Measurements from ENCODE around the gene FAM168B. TPM values are rescaled to one million over a fixed set of nuclear protein-coding genes. Genes with fewer than 3 reads are reported as not detected.

FAM168B gene
- polyA plus RNA-seq, 3 donors: 117 to 125 (median 118) TPM

DNA sequence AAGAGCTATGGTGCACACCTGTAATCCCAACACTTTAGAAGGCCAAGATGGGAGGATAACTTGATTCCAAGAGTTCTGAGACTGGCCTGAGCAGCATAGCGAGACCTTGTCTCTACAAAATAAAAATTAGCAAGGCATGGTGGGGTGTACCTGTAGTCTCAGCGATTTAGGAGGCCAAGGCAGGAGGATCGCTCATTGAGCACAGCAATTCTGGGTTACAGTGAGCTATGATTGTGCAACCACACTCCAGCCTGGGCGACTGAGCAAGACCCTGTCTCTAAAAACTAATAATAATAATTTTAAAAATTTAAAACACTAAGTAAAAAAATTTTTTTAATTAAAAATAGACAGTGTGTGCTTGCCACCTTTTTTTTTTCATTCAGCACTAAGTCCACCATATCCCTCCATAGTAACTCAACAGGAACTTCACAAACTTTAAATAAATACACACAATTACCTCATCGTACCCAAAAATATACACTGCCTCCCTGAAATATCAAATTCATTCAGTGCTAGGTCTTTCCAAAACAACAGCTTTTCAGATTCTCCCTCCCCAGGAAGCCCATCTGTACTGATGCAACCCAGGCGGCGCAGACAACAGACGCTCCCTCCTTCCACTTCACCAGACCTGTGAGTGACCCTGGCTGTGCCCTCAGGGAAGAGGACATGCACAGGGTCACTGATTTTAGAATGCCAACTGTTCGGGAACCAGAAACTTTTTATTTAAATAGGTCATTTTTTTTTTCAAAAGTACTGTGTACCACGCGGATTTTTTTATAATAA is 29.6 kb downstream of the FAM168B start:
- no peak for DNase-seq

DNA sequence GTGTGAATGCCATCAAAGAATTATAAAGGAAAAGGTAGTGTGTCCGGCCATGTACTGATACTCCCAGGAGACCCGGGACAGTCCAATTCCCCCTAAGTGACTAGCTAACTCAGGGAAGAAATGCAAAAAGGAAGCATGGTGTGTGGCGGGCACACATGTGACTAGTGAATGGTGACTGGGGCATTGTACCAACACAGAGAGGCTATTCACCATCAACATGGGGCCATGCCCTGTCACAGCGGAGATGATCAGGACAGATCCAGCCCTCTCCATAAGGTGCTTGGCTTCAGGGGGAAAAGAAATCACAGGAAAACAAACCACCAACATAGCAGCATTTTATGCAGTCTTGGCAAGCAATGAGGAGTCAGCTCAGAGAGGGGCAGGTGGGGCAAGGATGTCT is 34.3 kb downstream of the FAM168B start:
- DNase-seq: no peak

DNA sequence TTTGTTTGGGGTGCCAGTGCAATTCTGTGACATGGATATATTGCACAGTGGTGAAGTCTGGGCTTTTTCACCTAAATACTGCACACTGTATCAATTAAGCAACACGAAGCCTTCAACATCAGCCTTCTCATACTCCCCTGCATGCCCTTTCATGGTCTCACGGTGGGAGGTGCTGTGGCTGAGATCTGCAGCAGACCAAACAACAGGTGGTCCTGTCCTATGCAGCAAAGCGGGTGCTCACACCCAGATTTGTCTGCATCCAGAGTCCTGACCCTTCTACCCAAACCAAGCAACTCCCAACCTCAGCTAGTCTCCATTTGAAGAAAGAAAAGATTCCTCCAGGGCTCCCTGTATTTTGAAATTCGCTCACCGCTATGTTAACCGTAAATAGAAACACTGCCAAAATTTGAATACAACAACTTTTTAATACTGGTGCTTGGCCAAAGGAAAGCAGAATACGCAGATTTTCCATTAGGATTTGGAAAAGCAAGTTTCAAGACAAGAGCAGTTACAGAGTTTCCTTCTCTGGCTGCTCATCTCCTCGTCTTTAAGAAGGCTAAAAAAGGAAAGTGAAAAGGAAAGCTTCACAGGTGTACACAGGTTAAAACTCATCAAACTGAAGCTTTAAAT is 34.9 kb downstream of the FAM168B start:
- no peak for DNase-seq

DNA sequence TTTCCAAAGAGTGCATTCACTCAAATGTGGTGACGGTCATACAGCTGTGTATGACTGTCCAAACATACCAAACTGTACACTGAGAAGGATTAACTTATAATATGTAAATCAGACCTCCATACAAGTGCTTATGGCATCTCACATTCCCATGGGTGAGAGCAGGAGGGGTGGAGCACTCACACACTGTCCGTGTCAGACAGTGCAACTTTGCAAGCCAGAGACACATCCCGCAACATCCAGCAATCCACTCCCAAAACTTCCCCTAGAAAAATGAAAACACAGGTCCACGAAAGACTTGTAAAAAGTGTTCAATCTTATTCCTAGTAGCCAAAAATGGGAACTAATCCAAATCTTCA is 36.4 kb downstream of the FAM168B start:
- no peak for DNase-seq

DNA sequence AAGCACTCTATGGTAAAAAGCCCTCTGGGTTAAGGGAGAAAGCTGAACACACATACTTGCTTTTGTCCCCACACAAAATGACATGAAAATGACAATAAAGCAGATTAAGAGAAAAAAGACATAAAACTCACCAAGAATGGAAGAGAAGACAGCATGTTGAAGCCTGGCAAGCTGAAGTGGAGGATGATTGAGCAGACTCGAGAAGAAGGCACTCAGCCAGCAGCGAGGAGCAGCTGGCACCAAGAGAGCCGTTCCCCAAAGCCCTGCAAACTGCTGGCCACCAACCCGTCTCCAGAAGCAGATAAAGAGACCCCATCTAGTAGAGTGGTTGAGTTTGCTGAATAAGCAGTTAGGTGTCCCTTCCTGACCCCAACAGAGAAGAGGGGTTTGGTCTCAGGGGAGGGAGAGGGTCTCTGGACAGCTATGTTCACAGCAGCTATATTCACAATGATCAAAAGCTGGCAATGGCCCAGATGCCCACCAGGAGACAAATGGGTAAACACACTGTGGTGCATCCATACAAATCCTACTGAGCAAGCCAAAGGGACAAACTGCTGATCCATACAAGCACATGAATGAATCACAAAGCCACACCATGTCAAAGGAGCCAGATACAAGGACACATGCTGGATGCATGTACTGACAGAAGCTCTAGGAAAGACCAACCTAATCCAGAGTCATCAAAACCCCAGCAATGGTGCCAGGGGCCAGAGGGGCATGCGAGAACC is 36.9 kb downstream of the FAM168B start:
- DNase-seq: no peak

DNA sequence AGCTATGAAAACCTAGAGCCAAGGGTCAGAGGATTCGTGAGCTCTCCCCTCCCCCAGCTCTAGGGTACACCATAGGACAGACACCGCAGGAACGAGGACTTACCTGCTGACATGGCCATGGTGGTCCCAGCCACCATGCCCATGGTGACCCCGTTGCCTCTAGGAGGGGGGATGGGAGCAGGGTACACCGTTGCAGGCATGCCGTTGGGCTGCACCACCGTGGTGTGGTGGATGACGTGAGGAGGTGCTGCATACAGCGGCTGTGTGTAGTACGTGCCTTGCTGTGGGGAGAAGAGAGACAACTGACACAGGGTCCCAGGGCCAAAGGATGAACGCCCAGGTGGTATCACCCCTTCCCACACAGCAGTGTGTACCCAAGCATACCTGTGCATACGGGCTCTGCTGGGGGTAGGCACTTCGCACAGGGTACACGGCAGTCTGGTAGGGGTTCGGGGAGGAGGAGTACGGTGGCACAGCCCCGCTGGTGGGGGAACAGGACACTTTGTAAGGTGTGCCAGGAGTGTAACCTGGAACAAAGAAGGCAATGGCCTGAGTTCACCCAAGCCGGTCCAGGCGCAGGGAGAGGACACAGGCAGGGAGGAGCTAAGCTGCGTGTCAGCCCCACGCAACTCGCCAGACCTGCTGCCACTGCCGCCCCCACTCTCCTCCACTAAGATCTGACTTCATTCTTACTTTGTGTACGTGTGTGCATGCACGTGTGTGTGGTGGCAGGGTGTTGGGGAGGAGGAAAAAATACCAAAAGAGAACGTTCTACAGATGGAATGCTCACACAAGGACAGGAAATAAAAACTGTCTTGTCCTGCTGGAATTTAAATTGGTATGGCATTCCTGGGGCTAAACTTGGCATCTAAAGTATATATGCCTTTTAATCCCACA is 37.8 kb downstream of the FAM168B start:
- no peak for DNase-seq

DNA sequence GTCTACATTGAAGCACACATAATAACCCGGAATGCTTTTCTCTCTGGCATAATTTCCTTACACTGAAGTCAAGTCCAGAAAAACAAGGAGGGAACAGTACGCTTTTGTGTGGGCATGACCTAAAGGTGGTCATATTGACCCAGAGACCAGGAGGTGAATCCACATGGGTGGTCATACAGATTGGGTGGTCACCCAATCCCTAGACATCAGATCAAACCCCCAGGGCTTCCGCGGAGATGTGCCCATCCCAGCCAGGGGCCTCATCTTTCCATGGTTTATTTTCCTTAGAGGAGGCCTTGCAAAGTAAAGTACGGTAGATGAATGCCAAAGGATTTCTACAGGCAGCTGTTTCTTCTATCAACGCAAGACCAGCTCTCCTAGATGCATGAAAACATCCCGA is 38.8 kb downstream of the FAM168B start:
- no peak for DNase-seq

DNA sequence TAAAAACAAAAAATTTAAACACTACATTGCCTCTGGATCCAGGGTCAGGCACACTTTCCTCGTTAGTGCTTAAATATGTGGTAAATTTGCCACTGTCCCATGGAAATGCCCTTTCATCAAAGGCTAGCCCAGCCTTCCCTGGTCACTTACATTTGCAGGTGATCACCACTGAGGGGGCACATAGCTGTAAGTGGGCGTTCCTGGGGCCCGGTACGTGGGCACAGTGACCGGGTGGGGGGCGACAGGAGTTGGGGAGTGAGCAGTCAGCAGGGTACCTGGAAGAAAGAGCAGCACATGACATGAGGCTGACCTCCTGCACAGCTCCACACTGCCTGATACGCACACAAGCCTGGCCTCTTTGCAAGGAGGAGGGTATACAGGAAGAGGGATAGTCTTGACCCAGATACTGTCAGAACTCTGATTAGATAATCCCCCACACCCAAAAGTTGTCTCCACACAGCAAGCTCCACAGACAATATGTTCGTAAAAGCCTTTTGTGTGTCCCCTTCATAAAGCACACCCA is 40.5 kb downstream of the FAM168B start:
- DNase-seq: no peak

DNA sequence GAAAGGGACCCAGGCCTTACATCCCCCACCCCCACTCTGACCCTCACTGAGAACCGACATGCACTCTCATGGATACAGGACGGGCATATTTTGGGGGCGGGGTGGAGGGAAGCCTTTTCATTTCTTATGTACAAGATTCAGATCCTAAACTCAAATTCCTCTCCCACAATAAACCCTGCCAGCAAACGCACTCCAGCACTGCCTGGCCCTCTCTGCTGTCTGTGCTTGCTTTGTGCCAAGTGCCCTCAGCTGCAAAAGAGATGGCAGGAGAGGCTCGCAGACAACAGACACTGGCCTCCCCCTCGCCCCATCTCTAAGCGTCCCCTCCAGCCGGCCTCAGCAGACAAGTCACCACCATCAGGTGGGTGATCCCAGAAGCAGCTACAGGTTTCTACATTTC is 42.4 kb downstream of the FAM168B start:
- no peak for DNase-seq

DNA sequence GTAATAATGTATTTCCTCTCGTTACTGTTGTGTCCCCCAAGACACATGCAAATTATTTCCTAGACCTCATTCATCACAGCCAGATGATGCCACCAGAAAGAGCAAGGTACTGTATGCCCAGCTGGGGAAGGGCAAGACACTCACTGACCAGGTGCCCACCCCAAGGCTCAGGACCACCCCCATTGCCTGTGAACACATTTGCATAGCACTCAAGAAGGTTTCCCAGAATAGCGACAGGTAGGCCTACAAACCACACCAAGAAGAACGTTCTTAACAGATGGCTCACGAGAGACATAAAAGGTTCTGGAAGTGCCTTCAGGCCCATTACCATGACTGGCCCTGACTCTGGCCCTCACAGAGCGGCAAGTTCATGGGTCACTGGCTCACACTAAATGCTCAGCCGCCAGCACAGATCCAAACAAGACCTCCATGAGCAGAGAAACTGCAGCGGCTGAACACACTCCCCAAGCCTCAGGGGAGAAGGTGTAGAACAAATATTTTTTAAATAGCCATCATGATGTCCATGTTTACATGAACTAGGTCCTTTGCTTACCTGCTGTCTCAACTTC is 44.0 kb downstream of the FAM168B start:
- no peak for DNase-seq

DNA sequence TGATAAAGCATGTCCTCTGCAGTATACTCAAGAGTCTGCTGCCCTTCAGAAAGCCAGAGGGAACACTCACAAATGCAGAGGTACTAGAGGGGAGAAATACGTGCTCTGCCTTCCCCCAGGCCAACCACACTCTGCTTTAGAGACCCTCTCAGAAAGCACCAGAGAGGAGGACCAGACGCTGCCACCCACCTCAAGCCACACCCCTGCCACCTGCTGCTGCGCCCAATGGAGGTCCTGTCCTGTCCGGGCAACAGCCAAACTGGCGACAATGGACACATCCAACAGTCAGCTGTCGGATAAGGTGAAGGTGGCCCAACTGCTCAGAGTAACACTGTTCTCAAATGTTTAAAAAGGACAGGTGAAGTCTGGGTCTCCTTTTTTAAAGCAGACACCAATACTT is 44.6 kb downstream of the FAM168B start:
- no peak for DNase-seq

DNA sequence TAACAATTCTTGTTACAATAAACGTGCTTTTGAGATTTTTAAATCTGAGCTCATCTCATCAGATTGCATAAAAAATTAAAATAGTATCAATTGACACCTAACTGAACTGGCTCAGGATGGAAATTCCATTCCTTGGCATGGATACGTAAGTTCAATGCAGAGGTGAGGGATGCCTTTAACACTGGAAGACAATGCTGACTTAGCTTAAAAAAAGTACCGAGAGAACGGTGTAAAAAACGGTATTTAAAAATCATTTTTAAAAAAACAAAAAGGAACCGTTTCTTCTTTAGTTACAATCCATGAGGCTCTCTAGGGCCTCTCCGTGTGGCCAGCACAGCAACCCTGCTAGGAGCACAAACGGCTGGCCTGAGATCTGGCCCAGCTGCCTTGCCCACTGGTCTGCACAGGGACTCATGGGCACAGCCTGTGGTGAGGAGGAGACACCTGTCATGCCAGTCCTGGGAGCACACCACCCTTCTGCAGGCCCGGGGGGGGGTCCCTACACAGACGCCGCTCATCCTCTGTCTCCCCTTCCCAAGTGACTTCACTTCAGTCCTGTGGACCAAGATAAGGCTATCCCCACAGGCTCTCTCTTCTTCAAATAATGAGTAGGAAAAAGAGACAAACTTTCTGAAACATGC is 45.2 kb downstream of the FAM168B start:
- no peak for DNase-seq

DNA sequence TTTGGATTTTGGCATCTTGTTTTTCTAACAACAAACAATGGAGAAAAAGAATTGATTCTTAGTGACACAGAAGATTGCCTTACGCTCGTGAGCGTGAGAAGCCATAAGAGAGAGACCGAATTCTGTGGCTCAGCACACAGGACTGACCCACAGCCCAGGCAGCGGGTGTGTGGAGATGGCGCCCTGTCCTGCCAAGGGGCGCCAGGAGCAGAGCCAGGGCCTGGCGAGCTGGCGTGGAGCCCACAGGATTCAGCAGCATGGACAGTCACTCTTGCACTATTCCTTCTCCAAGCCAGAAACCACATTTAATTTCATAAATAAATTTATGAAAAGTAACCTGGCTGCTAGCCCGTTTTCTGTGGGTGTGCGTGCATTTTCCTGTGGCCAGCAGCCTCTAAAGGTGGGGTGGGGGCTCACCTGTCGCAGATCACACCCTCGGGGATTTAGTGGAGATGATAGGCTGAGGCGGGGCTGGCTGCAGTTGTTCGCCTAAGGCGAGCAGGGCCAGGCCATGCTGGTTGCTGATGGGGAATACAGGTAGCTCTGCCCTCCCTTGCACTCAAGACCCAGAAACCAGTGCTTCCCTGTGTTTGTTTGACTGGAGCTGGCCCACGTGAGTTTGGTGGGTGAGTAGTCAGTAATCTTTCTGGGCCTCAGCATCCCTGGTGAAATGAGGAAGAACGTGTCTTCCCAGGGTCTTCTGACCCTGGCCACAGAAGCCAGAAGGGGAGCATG is 46.2 kb downstream of the FAM168B start:
- DNase-seq: no peak

DNA sequence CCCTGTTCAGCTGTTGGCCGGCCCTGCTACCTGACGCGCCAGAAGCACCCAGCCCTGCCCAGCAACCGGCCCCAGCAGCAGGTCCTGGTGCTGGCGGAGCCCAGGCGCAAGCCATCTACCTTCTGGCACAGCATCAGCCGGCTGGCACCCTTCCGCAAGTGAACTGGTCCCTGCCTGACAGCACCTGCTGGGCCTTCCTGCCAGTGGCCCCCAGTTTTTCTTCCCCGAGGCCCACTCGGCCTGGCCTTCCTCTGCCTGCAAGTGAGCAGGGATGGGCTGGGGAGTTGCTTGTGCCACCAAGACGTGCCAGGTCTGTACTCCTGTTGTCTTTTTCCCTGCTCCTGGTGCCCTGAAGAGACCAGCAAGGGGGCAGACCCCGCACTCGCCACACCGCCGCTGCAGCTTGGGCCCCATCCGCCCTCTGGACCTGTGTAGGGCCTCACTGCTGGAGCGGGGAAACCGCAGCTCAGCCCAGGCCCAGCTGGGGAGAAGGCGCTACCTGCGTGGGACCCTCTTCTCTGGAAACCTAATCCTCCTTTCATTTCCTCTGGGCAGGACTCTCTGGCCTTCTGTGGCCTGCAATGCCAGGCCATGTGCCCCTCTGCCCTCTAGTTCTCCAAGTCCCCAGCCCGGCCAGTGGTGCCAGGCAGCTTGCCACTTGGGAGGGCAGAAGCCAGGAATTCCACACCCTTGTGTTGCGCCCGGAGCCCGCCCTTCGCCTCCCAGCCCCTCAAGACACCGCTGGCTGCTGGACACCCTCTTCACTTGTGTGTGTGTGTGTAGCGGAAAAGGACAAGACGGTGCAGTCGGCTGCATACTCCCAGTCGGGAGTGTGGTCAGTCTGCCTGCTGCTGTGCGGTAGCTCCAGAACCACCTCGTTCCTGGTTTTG is 47.0 kb downstream of the FAM168B start:
- DNase-seq: no peak

DNA sequence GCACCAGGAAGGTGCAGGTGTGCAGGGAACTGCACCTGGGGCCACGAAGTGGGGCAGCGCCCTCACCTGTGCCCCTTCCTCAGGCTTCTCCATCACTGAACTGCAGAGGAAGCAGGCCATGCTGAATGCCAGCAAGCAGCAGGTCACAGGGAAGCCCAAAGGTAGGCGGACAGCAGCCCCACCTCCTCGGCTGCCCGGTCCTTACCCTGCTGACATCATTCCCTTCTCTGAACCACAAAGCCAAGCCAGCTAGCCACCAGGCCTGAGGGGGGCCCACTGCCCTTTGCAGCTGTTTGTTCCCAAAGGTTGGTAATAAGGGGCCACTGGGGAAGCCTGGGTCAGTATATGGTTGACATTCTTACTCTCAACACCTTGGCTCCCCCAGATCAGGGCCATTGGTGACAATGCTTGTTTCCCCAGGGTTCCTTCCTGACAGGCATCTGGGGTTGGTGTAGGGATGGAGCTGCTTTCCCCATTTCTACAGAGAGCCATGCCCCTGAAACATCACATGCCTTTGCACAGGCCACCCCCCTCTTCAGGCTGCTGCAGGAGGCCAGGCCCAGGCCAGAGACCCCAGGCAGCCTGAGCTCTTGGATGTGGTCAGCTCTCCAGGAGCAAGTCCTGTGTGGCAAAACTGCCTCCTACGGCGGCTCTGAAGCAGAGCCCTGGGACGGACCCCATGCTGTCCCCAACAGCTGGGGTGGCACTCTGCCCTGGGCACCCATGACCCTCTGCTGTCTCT is 47.8 kb downstream of the FAM168B start:
- no peak for DNase-seq

DNA sequence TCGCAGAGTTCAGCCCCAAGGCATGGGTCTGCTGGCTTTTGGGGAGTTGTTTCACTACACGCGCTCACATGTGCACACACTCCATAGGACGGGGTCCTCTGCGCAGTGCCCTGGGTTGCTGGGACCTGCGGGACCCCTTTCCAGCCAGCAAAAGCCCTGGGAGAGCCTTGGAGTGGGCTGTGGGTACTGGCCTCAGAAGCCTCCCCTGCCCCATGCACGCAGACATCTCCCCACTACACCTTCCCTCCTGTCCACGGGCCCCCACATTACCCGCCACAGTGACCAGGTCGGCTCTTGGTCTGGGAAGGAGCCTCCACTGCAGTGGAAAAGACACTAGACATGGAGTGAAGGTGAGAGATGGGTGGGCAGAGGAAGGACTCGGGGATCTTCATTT is 48.5 kb downstream of the FAM168B start:
- no peak for DNase-seq

DNA sequence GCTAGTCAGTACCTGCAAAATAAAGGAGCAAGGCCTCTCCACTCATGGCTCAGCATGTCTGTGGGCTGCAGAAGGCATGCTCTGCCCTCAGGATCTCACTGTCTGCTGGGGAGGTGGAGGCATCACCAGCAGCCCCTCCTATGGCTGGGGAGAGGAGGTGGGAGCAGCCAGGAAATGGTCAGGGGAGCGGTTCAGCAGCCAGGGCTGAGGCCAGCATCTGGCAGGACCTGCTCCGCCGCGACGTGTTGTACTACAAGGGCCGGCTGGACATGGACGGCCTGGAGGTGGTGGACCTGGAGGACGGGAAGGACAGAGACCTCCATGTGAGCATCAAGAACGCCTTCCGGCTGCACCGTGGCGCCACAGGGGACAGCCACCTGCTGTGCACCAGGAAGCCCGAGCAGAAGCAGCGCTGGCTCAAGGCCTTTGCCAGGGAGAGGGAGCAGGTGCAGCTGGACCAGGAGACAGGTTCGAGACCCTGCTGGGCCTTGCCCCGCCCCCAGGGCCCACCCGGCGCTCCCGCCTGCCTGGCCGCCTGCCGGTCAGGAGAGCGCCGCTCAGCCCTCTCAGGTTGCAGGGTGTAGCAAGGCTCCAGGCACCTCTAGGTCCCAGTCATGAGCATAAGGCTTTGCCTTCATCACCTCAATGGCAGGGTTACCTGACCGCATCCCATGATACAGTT is 49.0 kb downstream of the FAM168B start:
- no peak for DNase-seq
